SW480 (cell line): Measurements from ENCODE around the gene FBXW5.

Experiments
- DNase-seq: peaks from one replicate; pipeline ENCODE4 v3.0.0-alpha.2; 2016; ENCODE audit warnings: low spot score

The FBXW5 gene, protein sequence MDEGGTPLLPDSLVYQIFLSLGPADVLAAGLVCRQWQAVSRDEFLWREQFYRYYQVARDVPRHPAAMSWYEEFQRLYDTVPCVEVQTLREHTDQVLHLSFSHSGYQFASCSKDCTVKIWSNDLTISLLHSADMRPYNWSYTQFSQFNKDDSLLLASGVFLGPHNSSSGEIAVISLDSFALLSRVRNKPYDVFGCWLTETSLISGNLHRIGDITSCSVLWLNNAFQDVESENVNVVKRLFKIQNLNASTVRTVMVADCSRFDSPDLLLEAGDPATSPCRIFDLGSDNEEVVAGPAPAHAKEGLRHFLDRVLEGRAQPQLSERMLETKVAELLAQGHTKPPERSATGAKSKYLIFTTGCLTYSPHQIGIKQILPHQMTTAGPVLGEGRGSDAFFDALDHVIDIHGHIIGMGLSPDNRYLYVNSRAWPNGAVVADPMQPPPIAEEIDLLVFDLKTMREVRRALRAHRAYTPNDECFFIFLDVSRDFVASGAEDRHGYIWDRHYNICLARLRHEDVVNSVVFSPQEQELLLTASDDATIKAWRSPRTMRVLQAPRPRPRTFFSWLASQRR

DNA sequence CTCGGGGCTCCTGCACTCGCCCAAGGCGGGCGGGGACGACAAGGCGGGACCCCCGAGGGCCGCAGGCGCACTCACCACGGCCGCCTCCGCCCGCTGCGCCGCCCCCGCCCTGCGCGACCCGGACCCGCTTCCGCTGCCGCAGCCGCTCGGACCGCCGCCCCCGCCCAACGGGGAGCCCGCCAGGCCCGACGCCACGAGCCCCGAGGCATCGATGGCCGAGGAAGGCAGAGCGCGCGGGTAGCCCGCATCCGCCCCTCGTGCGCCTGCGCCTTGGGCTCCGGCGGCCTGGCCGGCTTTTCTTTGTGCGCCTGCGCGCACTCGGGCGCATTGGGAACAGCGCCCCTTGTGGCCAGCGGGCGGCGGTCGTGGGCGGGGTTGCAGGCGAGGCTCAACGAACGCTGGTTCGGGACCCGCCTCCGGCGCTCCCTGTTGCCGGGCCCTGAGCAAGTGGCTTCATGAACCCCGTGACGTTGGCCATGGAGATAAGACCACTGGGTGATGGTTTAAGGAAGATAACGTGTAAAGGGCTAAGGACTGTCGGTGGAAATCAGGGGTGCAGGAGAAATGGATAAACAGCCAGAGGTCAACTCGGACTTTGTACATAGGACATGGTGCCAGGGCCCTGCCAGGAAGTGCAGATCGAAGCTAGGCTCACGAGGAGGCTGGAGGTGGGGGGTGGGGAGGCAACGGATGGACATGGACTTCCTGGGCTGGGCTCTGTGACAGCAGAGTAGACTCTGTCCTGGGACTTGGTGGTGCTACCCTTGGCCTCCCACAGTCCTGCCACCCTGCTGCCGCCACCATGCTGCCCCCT is at the start of gene FBXW5, which contains the start of gene C8G:
Gene FBXW5 (minus strand): TSS at position 220 of the 814 bp plus-strand sequence. CDS start 655 bp downstream, outside the sequence.
Gene C8G (plus strand): TSS at position 725 of the 814 bp plus-strand sequence. CDS start 78 bp downstream, at position 803.
- DNase-seq = peak; percentile 88

DNA sequence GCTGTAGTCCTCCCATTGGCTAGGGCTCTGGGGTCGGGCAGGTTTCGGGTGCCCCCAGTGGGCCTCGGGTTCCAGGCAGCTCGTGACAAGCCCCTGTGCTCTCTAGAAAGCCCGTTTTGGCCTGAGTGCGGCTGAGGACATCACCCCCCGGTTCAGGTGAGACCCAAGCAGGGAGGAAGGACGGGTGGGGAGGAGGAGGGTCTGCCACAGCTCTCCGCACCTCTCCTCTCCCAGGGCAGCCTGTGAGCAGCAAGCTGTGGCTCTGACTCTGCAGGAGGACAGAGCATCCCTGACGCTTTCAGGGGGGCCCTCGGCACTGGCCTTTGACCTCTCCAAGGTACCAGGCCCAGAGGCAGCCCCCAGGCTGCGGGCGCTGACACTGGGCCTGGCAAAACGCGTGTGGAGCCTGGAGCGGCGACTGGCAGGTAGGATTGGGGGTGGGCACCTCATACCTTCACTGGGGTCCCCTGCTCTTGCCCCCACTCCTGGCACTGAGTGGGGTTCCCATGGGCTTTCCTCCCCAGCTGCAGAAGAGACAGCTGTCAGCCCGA is 48.4 kb upstream of the FBXW5 start:
- DNase-seq = no peak

DNA sequence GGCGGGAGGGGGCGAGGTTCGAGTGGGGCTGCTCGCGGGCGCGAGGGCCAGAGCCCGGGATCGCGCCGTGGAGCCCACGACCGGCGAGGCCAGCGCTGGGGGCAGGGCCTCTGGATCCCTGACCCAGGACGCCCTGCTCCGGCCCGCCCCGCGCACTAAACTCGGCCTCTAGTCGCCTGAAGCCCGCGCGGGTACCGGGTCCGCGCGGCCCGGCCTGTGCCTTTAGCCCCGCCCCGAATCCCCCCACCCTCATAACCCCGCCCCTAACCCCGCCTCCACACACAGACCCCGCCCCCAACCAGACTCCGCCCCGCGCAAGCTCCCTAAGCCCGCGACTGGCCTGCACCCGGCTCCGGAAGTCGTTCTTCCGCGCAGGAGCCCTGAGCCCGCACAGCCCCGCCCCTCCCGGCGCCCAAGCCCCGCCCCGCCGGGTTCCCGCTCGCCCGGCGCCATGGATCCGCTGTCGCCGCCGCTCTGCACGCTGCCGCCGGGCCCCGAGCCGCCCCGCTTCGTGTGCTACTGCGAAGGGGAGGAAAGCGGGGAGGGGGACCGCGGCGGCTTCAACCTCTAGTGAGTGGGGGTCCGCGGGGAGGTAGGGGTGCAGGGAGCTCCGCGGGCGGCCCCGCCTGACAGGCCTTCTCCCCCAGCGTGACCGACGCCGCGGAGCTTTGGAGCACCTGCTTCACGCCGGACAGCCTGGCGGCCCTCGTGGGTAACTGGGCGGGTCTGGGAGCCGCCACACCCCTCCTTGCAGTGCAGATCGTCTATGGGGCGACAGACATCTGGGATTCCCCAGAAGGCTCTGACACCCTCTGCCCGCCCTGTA is 47.7 kb upstream of the FBXW5 start, which contains the start of gene PAXX:
Gene PAXX (plus strand): TSS at position 430 of the 826 bp plus-strand sequence. CDS start 22 bp downstream, at position 452.
- peak; percentile 91 for DNase-seq

DNA sequence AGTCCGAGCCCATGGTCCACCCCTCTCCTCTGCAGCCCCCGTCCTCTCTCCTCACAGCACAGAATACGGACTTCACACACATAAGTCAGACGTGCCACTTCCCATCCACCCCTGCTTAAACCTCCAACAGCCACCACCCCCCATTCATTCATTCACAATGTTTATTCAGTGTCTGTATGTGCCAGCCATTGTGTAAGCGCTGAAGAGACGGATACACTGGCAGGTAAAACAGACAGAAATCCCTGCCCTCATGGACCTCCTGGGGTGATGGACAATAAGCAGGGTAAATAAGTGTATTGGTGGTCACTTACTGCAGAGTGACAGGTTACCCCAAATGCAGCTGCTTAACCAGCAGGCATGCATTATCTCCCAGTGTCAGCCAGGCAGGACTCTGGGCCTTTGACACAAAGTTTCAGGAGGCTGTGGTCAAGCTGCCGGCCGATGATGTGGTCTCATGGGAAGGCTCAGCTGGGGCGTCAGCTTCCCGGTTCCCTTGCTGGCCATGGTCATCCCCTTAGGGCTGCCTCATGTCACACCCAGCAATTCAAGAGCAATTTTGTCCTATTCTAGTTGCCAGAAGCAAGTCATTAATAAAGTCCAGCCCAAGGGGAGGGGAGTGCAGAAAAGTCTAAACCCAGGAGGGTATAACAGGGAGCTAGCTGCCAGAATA is 45.8 kb upstream of the FBXW5 start:
- DNase-seq = no peak

DNA sequence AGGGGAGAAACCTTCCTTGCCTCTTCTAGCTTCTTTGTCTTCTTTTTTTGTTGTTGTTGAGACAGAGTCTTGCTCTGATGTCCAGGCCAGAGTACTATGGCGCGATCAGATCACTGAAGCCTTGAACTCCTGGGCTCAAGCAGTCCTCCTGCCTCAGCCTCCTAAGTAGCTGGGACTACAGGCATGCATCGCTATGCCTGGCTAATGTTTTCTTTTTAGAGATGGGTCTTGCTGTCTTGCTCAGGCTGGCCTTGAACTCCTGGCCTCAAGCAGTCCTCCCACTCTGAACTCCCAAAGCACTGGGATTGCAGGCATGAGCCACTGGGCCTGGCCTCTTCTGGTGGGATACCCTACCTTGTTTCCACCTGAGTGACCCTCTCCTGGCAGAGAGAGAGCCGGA is 44.3 kb upstream of the FBXW5 start:
- DNase-seq = no peak

DNA sequence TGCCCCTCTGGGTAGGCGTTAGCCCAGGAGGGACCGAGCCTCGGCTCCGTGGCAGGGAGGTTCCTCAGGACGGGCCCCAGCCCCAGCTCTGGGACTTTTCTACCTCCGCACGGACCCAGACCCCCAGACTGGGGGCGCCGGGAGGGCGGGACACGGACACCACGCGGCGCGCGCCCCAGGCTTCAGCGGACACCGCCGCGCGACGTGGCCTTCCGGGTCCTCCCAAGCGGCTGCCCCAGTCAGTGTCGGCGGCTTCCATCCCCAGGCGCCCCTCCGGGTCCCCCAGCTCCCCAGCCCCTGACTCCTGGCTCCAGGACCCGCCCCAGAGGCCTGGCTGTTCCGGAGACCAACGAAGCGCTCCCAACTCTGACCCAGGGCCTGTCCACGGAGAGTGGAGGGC is 41.3 kb upstream of the FBXW5 start:
- DNase-seq = no peak

DNA sequence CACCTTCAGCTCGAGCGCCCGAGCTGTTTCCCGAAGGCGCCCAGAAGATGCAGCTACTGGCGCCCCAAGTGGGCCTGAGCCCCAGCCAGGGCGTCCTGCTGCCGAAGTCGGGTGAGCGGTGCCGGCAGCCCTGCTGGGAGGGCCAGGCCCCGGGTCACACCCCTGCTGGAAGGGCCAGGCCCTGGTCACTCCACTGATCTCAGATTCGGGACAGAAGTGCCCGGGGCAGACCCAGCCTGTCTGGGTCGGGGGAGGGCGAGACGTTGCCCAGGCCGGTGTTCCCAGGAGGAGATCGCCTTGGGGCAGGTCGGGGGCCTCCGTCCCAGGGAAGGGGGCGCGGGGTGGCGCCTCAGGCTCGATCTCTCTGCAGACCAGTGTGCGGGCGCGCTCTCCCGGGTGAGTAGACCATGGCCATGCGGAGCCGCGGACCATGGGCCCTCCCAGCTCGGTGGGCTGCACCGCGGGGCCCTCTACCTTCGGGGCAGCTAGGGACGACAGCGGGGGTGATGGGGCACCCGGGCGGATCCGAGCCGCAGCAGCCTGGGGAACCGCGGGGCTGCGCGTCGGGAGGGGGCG is 40.6 kb upstream of the FBXW5 start:
- no peak for DNase-seq

DNA sequence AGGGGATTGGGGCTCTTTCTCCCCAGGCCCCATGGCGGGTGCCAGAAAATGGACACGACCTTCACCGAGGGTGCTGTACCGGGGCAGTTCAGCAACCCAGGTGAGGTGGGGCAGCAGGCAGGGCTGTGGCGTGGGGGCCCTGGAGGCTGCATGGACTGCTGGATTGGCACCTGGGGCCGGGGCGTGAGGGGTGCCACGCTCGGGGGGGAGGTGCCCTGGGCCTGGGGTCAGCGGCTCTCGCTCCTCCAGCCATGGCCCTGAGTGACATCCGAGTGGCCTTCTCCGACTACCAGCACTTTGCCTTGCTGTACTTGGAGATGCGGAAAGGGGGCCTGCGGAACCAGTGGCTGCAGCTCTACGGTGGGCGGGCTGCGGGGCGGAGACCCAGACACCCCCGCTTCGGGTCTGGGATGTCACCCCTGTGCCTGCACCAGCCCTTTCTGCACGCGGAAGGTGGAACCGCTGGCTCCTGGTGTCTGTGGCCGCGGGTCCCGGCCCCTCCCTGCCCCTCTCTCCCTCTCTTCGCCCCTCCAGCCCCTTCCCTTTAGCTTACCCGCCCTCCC is 40.0 kb upstream of the FBXW5 start:
- DNase-seq = no peak

DNA sequence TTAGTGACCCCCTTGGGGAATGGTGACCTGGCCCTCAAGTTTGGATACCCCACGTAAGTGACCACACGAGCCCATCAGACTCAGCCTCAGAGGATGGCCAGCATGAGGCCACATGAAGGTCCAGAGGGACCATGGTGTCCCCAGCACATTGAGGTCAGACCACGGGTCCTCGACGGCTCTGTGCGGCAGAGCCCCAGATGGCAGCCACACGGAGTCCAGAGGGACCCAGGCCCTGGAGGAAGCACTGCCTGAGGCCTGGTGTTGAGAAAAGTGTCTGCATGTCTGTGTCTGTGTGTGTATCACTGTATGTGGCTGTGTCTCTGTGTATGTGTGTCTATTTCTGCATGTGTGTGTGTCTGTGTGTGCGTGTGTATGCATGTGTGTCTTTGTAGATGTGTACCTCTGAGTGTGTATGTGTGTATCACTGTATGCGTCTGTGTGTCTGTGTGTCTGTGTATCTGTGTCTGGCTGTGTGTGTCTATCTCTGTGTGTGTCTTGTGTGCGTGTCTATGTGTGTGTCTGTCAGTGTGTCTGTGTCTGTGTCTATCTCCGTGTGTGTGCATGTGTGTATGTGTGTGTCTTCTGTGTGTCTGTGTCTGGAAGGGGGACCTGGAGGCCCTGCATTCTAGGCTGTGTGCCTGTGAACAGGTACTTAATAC is 39.2 kb upstream of the FBXW5 start:
- DNase-seq = no peak

DNA sequence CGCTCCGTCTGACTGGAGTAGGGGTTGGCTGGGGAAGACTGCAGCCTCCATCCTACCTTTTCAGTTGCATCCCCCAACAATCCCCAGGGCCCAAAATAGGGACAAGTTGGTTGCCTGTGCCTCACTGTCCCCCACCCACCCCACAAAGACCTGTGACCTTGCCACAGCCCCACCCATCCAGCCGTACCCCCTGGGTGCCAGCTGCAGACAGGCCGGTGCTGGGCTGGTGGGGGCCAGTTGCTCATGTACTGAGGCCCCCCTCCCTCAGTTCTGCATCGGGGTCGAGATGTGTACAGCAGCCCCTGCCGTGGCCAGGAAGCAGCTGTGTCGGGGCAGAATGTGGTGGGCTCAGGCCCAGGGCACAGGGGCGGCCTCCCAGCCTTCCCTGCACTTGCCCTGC is 38.6 kb upstream of the FBXW5 start:
- DNase-seq = no peak

DNA sequence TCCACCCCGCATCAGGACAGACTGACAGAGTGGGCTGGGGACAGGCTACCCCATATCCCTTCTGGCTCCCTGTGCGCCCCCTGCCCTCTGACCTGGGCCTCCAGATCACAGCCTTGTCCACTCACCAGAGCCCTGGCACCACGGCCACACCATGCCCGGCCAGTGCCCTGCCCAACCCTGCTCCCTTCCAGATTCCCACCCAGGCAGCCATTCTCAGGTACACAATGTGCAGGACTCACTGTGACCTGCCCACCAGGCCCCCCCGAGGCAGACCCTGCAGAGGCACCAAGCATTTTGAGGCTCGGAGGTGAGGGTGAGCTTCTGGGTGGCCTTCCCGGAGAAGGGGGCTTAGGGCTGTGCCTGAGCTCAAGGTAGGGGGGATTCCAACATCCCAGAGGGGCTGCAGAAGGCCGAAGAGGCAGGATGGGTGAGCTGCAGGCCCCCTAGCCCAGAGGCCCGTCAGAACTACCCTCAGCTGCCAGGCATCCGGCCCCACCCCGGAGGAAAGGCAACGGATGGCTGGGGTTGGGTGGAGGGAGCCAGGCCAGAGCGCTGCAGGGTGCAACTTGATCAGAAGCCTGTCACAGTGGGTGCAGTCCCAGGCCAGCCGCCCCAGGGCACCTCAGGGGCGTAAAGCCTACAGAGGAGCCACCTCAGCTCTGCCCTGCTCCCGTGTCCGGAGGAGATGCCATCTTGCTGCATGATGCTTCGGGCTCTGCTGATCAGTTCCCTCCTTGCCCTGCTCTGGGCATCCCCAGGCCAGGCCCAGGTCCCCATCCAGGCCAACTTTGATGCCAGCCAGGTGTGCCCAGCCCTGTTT is 37.9 kb upstream of the FBXW5 start, which contains the start of gene LCNL1:
Gene LCNL1 (plus strand): TSS at position 762 of the 820 bp plus-strand sequence. CDS start 594 bp downstream, outside the sequence.
- no peak for DNase-seq

DNA sequence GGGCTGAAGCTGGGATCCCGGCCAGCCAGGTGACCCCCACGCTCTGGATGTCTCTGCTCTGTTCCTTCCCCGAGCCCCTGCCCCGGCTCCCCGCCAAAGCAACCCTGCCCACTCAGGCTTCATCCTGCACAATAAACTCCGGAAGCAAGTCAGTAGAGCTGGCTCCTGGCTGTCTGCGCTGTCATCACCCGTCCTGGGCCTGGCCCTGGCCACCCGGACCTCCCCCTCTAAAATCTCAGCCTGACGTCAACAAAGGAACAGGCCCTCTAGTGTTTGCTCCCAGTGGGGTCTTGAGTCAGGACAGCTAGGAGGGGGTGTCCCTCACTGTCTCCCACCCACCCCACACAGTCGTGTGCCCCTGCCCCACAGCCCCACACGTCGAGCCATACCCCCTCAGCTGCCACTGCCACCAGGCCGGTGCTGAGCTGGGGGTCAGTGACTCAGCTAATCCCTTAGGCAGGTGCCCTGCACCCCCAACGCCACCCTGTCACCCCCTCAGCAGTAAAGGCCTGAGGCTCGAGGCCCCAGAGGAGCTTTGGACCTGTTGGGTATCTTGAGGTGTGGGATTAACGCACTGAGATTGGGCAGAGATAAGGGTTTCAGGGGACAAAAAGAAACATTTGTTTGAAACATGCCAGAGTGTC is 37.2 kb upstream of the FBXW5 start:
- DNase-seq = no peak

DNA sequence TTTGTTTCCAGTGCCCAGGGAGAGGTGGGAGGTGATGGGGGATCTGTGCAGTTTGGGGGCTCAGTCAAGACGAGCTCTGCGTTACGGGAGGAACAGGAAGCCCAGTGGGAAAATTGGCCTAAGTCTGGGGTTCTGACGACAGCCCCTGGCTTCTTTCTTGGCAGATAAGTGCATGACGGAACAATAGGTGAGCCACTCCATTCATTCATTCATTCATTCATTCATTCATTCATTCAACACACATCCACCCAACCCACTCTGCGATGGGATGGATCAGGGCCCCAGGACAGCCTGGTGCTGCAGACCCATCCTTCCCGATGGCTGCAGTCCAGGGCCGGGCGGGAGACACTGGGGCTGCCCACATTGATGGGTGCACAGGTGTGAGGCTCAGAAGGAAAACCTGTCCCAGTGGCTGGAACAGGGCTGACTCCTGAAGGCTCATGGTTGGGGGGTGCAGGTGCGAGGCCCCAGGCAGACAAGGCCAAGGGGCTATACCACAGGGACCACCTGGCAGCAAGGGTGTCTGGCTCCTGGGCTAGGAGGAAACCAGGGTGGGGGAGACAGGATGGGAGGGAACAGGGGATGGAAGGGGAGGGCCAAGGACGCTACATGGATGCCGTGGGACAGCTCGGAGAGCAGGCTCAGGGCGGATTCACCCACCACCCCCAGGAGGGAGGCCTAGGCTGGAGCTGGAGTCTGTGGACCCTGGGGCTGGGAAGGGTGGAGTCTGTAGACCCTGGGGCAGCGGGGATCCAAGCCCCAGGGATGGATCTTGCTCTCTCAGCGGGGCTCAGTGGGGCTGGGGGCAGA is 36.3 kb upstream of the FBXW5 start:
- no peak for DNase-seq

DNA sequence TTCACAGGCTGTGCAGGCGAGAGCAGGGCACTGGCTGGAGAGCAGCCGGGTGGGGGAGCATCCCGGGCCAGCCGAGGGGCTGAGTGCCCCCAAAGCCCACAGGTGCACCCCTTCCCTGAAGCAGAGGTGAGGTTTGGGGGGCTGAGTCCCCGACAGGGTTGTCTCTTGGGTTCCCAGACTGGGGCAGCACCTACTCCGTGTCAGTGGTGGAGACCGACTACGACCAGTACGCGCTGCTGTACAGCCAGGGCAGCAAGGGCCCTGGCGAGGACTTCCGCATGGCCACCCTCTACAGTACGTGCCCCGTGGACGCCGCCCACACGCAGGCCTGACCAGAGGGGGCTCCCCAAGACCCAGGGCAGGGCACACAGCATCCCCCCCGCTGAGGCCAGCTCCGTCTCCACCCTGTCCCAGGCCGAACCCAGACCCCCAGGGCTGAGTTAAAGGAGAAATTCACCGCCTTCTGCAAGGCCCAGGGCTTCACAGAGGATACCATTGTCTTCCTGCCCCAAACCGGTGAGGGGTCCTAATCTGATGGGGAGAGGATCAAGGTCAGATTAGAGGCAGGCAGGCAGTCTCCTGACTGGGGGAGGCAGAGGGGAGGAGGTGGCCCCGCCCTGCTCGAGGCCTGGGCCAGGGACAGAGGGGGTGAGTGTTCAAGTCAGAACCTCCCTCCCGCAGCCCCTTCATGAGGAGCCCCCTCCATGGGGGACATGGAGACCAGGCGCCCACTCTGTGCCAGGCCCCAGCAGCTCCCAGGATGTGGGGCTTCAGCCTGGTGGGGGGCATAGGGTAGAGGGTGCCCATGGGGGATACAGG is 35.4 kb upstream of the FBXW5 start:
- no peak for DNase-seq

DNA sequence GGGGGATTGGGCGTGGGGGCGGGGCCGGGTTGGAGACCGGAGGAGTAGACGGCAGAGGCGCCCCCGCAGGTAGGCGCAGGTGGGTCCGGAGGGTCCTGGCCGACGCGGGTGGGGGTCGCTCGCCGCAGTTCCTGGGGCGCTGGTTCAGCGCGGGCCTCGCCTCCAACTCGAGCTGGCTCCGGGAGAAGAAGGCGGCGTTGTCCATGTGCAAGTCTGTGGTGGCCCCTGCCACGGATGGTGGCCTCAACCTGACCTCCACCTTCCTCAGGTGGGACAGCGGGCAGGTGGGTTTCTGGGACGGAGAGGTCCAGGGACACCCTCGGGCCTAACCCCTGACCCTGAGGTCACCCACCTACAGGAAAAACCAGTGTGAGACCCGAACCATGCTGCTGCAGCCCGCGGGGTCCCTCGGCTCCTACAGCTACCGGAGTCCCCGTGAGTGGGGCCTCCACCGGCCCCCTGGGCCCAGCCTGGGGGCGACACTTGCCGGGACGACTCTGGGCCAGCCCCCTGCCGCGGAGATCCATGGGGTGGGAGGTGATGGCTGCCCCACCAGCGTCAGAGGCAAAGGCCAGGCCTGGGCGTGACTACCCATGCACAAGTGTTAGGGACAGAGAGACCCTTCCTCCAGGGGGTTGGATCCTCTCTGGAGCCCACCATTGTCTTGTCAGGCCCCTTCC is 34.5 kb upstream of the FBXW5 start:
- no peak for DNase-seq
